Glutamatergic neuron (in vitro differentiated cells): ENCODE measurements around the gene OR5AS1. TPM values are rescaled to one million over a fixed set of nuclear protein-coding genes. Genes with fewer than 3 reads are reported as not detected.
"Not testable (repeated sequence)": the region's sequence is repeated elsewhere in the genome, so short reads cannot be mapped to it uniquely, and the experiment has no call there.

ENCODE experiments used
- DNase-seq: peaks from one replicate; pipeline ENCODE4 v3.0.0; 2022
- H3K27ac Mint-ChIP-seq: one replicate; pipeline ENCODE4 v1.8.0; 2020; ENCODE audit warnings: mild to moderate bottlenecking, mixed read lengths, inconsistent platforms; ENCODE audit not compliant: unreplicated experiment
- H3K27me3 Mint-ChIP-seq: one replicate; pipeline ENCODE4 v1.8.0; 2020; ENCODE audit warnings: mild to moderate bottlenecking, moderate library complexity, mixed read lengths, inconsistent platforms; ENCODE audit not compliant: unreplicated experiment
- H3K36me3 Mint-ChIP-seq: one replicate; pipeline ENCODE4 v1.8.0; 2020; ENCODE audit warnings: mild to moderate bottlenecking, mixed read lengths, inconsistent platforms; ENCODE audit not compliant: unreplicated experiment
- H3K4me1 Mint-ChIP-seq: one replicate; pipeline ENCODE4 v1.8.0; 2020; ENCODE audit warnings: mild to moderate bottlenecking, low read depth, mixed read lengths, inconsistent platforms; ENCODE audit not compliant: unreplicated experiment
- H3K4me3 Mint-ChIP-seq: one replicate; pipeline ENCODE4 v1.8.0; 2020; ENCODE audit warnings: mild to moderate bottlenecking, mixed read lengths, inconsistent platforms; ENCODE audit not compliant: unreplicated experiment
- H3K9me3 Mint-ChIP-seq: one replicate; pipeline ENCODE4 v1.8.0; 2020; ENCODE audit warnings: mild to moderate bottlenecking, moderate library complexity, mixed read lengths, inconsistent platforms; ENCODE audit not compliant: unreplicated experiment
- CTCF ChIP-seq: fragments of 200-600 bp; sonication (generic); IDR thresholded peaks from one replicate; pipeline ENCODE4 v1.5.0; 2021; ENCODE audit not compliant: partially characterized antibody, unreplicated experiment
- total RNA-seq: library from RNA; stranded (reverse); fragmentation: NEBNext Ultra II Directional; extraction: Animal tissue kit (Norgen Biotek cat#: 25700); gene quantifications from one replicate; pipeline ENCODE4 v1.2.1, GENCODE V29; 2021; ENCODE audit not compliant: unreplicated experiment

Gene OR5AS1
- total RNA-seq, 1 donor from 2014 or later, result not detected

GRCh38 chr11:56048480-56048879, 21.0 kb downstream of the OR5AS1 start:
- no peak overlapping the region for H3K4me3 Mint-ChIP-seq
- no peaks in the 10 kb centered on the region for H3K4me1 Mint-ChIP-seq
- no peaks in the 10 kb centered on the region for H3K36me3 Mint-ChIP-seq
- H3K27me3 Mint-ChIP-seq, result no peaks in the 10 kb centered on the region
- no peak overlapping the region for H3K27ac Mint-ChIP-seq
- no peak for TF ChIP-seq CTCF
- DNase-seq, result no peak
- no peaks in the 10 kb centered on the region for H3K9me3 Mint-ChIP-seq

- Mint-ChIP-seq H3K4me3 (no peak overlapping the region), H3K9me3 (no peaks in the 10 kb centered on the region), H3K27ac (no peak overlapping the region), H3K36me3 (no peaks in the 10 kb centered on the region), H3K27me3 (no peaks in the 10 kb centered on the region), H3K4me1 (no peaks in the 10 kb centered on the region)
- no peak for TF ChIP-seq CTCF
- no peak for DNase-seq
These were observed 22.0 kb downstream of the OR5AS1 start for GRCh38 chr11:56049487-56049886.

- H3K27ac Mint-ChIP-seq, DNase-seq, H3K36me3 Mint-ChIP-seq: not testable (repeated sequence)
These were observed 28.9 kb downstream of the OR5AS1 start for GRCh38 chr11:56056366-56056765.

GRCh38 chr11:56057661-56058237, 30.3 kb downstream of the OR5AS1 start:
- H3K4me3 Mint-ChIP-seq, H3K27me3 Mint-ChIP-seq, H3K9me3 Mint-ChIP-seq, H3K4me1 Mint-ChIP-seq, H3K36me3 Mint-ChIP-seq, DNase-seq, H3K27ac Mint-ChIP-seq: not testable (repeated sequence)

More at GRCh38 chr11:56056366-56056765, 28.9 kb downstream of the OR5AS1 start:
- not testable (repeated sequence) for H3K9me3 Mint-ChIP-seq, H3K27me3 Mint-ChIP-seq, H3K4me3 Mint-ChIP-seq, H3K4me1 Mint-ChIP-seq

- not testable (repeated sequence) for H3K27ac Mint-ChIP-seq, H3K4me3 Mint-ChIP-seq, H3K9me3 Mint-ChIP-seq, H3K36me3 Mint-ChIP-seq, DNase-seq, H3K4me1 Mint-ChIP-seq, H3K27me3 Mint-ChIP-seq
These were observed 30.9 kb downstream of the OR5AS1 start for GRCh38 chr11:56058260-56058780.

- H3K4me1 Mint-ChIP-seq, result no peaks in the 10 kb centered on the region
- no peaks in the 10 kb centered on the region for H3K27me3 Mint-ChIP-seq
- no peak overlapping the region for H3K27ac Mint-ChIP-seq
These were observed 39.5 kb downstream of the OR5AS1 start for GRCh38 chr11:56066980-56067379.

More at GRCh38 chr11:56066980-56067379, 39.5 kb downstream of the OR5AS1 start:
- Mint-ChIP-seq H3K36me3 (no peaks in the 10 kb centered on the region), H3K9me3 (peaks cover 4% of the 10 kb centered on the region), H3K4me3 (no peak overlapping the region)
- TF ChIP-seq CTCF, result no peak
- no peak for DNase-seq

Other genes with a start within 250 kb of the OR5AS1 start
- not detected for gene OR5D14, start 232.1 kb upstream of the OR5AS1 start, total RNA-seq
- not detected for gene OR5L1, start 216.3 kb upstream of the OR5AS1 start, total RNA-seq
- gene OR5D18, start 208.0 kb upstream of the OR5AS1 start, total RNA-seq, result not detected
- gene OR5L2, start 200.4 kb upstream of the OR5AS1 start, total RNA-seq, result not detected
- not detected for gene OR5D16, start 188.9 kb upstream of the OR5AS1 start, total RNA-seq
- 0.37 TPM for gene TRIM51, start 144.4 kb upstream of the OR5AS1 start, total RNA-seq
- not detected for gene OR5W2, start 113.1 kb upstream of the OR5AS1 start, total RNA-seq
- not detected for gene OR5I1, start 91.3 kb upstream of the OR5AS1 start, total RNA-seq
- gene OR10AG1, start 57.7 kb upstream of the OR5AS1 start, total RNA-seq, result not detected
- gene OR5F1, start 33.0 kb upstream of the OR5AS1 start, total RNA-seq, result not detected
- not detected for gene OR8I2, start 65.7 kb downstream of the OR5AS1 start, total RNA-seq
- not detected for gene OR8H2, start 76.0 kb downstream of the OR5AS1 start, total RNA-seq
- gene OR8H3, start 94.7 kb downstream of the OR5AS1 start, total RNA-seq, result not detected
- not detected for gene OR8J3, start 112.5 kb downstream of the OR5AS1 start, total RNA-seq
- gene OR8K5, start 132.7 kb downstream of the OR5AS1 start, total RNA-seq, result not detected
- gene OR5J2, start 149.0 kb downstream of the OR5AS1 start, total RNA-seq, result not detected
- not detected for gene OR5T2, start 206.6 kb downstream of the OR5AS1 start, total RNA-seq
- gene OR5T3, start 224.6 kb downstream of the OR5AS1 start, total RNA-seq, result not detected
- not detected for gene OR5T1, start 246.5 kb downstream of the OR5AS1 start, total RNA-seq